HepG2 (cell line): Measurements from ENCODE around the gene RELL2. TPM values are rescaled to one million over a fixed set of nuclear protein-coding genes. Genes with fewer than 3 reads are reported as not detected.

ENCODE experiments used
- BRD4 ChIP-seq: sonication (generic); formaldehyde crosslinking; IDR thresholded peaks from 2 replicates; pipeline ENCODE4 v1.4.0; 2020; ENCODE audit warnings: missing genetic modification reagents
- GATAD1 ChIP-seq: IDR thresholded peaks from 2 replicates; pipeline ENCODE4 v1.6.1; 2016; ENCODE audit warnings: missing genetic modification reagents, missing compliant biosample characterization
- HOXD1 ChIP-seq: sonication (generic); formaldehyde crosslinking; IDR thresholded peaks from 2 replicates; pipeline ENCODE4 v1.5.0; 2020; ENCODE audit warnings: missing genetic modification reagents
- MBNL3 ChIP-seq: fragments of 250-450 bp; sonication (Bioruptor Pico); conservative IDR thresholded peaks from 2 replicates; pipeline ENCODE4 v1.8.0; 2022; ENCODE audit warnings: mild to moderate bottlenecking, inconsistent platforms
- MXD1 ChIP-seq: sonication (generic); formaldehyde crosslinking; IDR thresholded peaks from 2 replicates; pipeline ENCODE4 v1.4.0; 2020; ENCODE audit warnings: mild to moderate bottlenecking, missing genetic modification reagents
- MYC ChIP-seq: sonication (generic); formaldehyde crosslinking; IDR thresholded peaks from 2 replicates; pipeline ENCODE4 v1.9.0; 2021; ENCODE audit warnings: missing genetic modification reagents, borderline replicate concordance
- NFAT5 ChIP-seq: sonication (generic); formaldehyde crosslinking; IDR thresholded peaks from 2 replicates; pipeline ENCODE4 v1.4.0; 2020; ENCODE audit warnings: missing genetic modification reagents
- PATZ1 ChIP-seq: sonication (generic); formaldehyde crosslinking; IDR thresholded peaks from 2 replicates; pipeline ENCODE4 v1.4.0; 2020; ENCODE audit warnings: missing genetic modification reagents
- SATB2 ChIP-seq: sonication (generic); formaldehyde crosslinking; IDR thresholded peaks from 2 replicates; pipeline ENCODE4 v1.5.0; 2020; ENCODE audit warnings: missing genetic modification reagents
- SP2 ChIP-seq: sonication (generic); formaldehyde crosslinking; IDR thresholded peaks from 2 replicates; pipeline ENCODE4 v1.5.1; 2020; ENCODE audit warnings: mild to moderate bottlenecking, missing genetic modification reagents
- STAG1 ChIP-seq: sonication (generic); formaldehyde crosslinking; IDR thresholded peaks from 2 replicates; pipeline ENCODE4 v1.4.0; 2020; ENCODE audit warnings: missing genetic modification reagents
- TFDP1 ChIP-seq: IDR thresholded peaks from 2 replicates; pipeline ENCODE4 v1.6.1; 2016; ENCODE audit warnings: missing compliant biosample characterization, missing genetic modification reagents, borderline replicate concordance
- ZC3H13 ChIP-seq: sonication (generic); formaldehyde crosslinking; IDR thresholded peaks from 2 replicates; pipeline ENCODE4 v1.8.1; 2023; ENCODE audit warnings: mild to moderate bottlenecking, missing genetic modification reagents, moderate library complexity
- ZNF446 ChIP-seq: sonication (generic); formaldehyde crosslinking; IDR thresholded peaks from 2 replicates; pipeline ENCODE4 v1.5.0; 2020; ENCODE audit warnings: mild to moderate bottlenecking, missing genetic modification reagents
- ZNF580 ChIP-seq: IDR thresholded peaks from 2 replicates; pipeline ENCODE4 v1.6.1; 2016; ENCODE audit warnings: low read depth, borderline replicate concordance
- ZNF644 ChIP-seq: IDR thresholded peaks from 2 replicates; pipeline ENCODE4 v1.6.1; 2016; ENCODE audit warnings: low read depth
- ZNF768 ChIP-seq: sonication (generic); formaldehyde crosslinking; IDR thresholded peaks from 2 replicates; pipeline ENCODE4 v1.4.0; 2020; ENCODE audit warnings: missing genetic modification reagents
- ZNF776 ChIP-seq: sonication (generic); formaldehyde crosslinking; IDR thresholded peaks from 2 replicates; pipeline ENCODE4 v1.4.0; 2020; ENCODE audit warnings: mild to moderate bottlenecking, missing genetic modification reagents
- ZSCAN29 ChIP-seq: sonication (generic); formaldehyde crosslinking; conservative IDR thresholded peaks from 2 replicates; pipeline ENCODE4 v1.4.0; 2020; ENCODE audit warnings: mild to moderate bottlenecking, missing genetic modification reagents
- polyA plus RNA-seq, 8 experiments: library from polyadenylated mRNA; depleted of rRNA in 3 of 8; stranded (reverse) in 7 of 8; unstranded in 1 of 8; fragments of >200 nt; fragmentation: Illumina TruSeq in 4 of 8; extraction: Trizol in 4 of 8; gene quantifications; 2 replicates each; pipeline versions ENCODE4 v1.2.1 to v1.2.3, GENCODE V29; 2011 to 2016; ENCODE audit warnings: low read depth in 4 of 8, missing spikeins in 1 of 8, mixed read lengths in 1 of 8; ENCODE audit not compliant: insufficient read depth in 1 of 8
- total RNA-seq, 5 experiments: library from RNA; depleted of rRNA; stranded (reverse); fragments of >200 nt; fragmentation: Illumina TruSeq; extraction: Trizol; gene quantifications; 2 replicates each; pipeline ENCODE4 v1.2.3, GENCODE V29; 2016; ENCODE audit warnings: low read depth in 1 of 5
- TF ChIP-seq, protein P1 (sequence below), 2 experiments: fragments of 450-650 bp in 1 of 2; sonication (generic) in 1 of 2; formaldehyde crosslinking; IDR thresholded peaks; 2 replicates each; pipeline versions ENCODE4 v1.5.0 to v1.8.0; 2020 to 2022; ENCODE audit warnings: mild to moderate bottlenecking in 1 of 2, missing genetic modification reagents in 1 of 2

RELL2 gene
- total and polyA plus RNA-seq, 2 of the 13 experiments (the other 11 are each of a cell fraction or from before 2014, with no cell fraction given), result 6.4 to 8.3 TPM

GRCh38 chr5:141637123-141637766, 448 bp downstream of the RELL2 start (continued):
- TF ChIP-seq ZNF580 (CRISPR knock-in tag) (no peak; the same call in 1 of the 2 replicates), SP2 (CRISPR knock-in tag) (no peak), PATZ1 (CRISPR knock-in tag) (peak; percentile 84), ZSCAN29 (CRISPR knock-in tag) (0 out of 2 replicates have a peak, but pooled peaks have one; percentile 27), HOXD1 (CRISPR knock-in tag) (peak; percentile 43; the same call in 1 of the 2 replicates), ZNF776 (peak; percentile 36; the same call in 1 of the 2 replicates), NFAT5 (CRISPR knock-in tag) (peak; percentile 19), MXD1 (CRISPR knock-in tag) (0 out of 2 replicates have a peak, but pooled peaks have one; percentile 7), STAG1 (CRISPR knock-in tag) (no peak), GATAD1 (no peak), MBNL3 (CRISPR knock-in tag) (no peak), ZNF644 (no peak), MYC (peak; percentile 64), BRD4 (CRISPR knock-in tag) (no peak), SATB2 (CRISPR knock-in tag) (0 out of 2 replicates have a peak, but pooled peaks have one; percentile 36), TFDP1 (CRISPR knock-in tag) (peak; percentile 31; the same call in 1 of the 2 replicates), ZNF768 (CRISPR knock-in tag) (peak; percentile 57), ZNF446 (peak; percentile 30; the same call in 1 of the 2 replicates), ZC3H13 (CRISPR knock-in tag) (peak; percentile 78; the same call in 1 of the 2 replicates)
- TF ChIP-seq, protein P1, sequence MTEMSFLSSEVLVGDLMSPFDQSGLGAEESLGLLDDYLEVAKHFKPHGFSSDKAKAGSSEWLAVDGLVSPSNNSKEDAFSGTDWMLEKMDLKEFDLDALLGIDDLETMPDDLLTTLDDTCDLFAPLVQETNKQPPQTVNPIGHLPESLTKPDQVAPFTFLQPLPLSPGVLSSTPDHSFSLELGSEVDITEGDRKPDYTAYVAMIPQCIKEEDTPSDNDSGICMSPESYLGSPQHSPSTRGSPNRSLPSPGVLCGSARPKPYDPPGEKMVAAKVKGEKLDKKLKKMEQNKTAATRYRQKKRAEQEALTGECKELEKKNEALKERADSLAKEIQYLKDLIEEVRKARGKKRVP (CRISPR knock-in tag; IDR thresholded peaks at IDR 0.05), result peak in 1 of 2 experiments; percentile 59; a peak in 1 of 4 replicates
